ENCODE measurements around the gene CIAO2B.

GRCh38 chr16:66916518-66916917, 17.7 kb downstream of the CIAO2B start:
- TF ChIP-seq CTCF (IDR thresholded peaks at IDR 0.05) (no peak), EZH2phosphoT487 (IDR thresholded peaks at IDR 0.05) (no peak)
